T-helper 1 cell treated with Interleukin-12 subunit alpha and Interleukin-12 subunit beta and Interleukin-4 antibody, amounts not matched to agents 30 ng/mL and 1 ng/mL, for 36 hours (primary cell): ENCODE data around the gene TM7SF2. TPM values are rescaled to one million over a fixed set of nuclear protein-coding genes. Genes with fewer than 3 reads are reported as not detected.

Source experiments
- intact Hi-C: fragments of 100-400 bp; cut with micrococcal nuclease; formaldehyde crosslinking; loops from one replicate; pipeline ENCODE4 v1.15.1; 2024
- total RNA-seq: library from RNA; stranded (reverse); gene quantifications from 2 replicates; pipeline ENCODE4 v1.2.3, GENCODE V29; 2022

Gene TM7SF2
- 19.7 and 25.4 TPM in 2 replicates for total RNA-seq

DNA sequence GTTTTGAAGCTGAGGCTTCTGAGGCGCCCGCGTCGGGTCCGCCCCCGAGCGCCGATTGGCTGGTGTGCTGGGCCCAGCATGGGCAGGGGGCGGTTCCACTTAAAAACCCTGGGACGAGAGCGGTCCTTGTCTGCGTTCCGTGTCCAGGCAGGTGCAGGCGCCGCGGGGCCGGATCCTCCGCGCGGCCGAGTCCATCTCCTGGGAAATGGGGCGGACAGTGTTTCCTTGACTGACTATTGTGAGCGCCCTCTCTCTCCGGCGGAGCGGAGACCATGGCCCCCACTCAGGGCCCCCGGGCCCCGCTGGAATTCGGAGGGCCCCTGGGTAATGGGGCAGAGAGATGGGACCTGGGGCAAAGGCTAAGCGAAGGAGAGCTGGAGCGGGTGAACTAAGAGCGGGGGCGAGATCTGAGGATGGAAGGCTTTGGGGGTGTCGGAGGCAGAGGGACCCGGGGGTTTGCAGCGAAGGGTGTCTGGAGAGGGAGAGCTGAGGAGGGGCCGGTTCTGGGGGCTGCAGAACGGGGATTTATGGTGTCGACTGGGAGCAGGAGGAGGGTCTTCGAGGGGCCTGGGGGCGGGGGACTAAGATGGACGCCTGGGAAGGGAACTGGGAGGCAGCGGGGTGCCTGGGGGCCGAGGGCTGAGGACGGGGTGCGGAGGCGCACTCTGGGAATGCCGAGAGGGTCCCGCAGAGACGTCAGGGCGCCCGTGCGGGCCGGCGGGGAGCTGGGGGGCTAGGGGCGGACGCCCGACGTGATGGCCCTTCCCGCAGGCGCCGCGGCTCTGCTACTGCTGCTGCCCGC, at the start of gene TM7SF2:
TSS of gene TM7SF2 (plus strand) at position 129 of the 802 bp plus-strand sequence. CDS start at position 273, 144 bp downstream.
- intact Hi-C loops, result loop anchor here (1.0 to 10.0 kb wide), 4 partner anchors 85 to 1153 kb away; partner anchors contain the start of genes CDC42EP2, DPF2, RAB1B and SNX15

- intact Hi-C loops, result no loop called here
Observed at GRCh38 chr11:65063532-65063931, 48.1 kb upstream of the TM7SF2 start.

DNA sequence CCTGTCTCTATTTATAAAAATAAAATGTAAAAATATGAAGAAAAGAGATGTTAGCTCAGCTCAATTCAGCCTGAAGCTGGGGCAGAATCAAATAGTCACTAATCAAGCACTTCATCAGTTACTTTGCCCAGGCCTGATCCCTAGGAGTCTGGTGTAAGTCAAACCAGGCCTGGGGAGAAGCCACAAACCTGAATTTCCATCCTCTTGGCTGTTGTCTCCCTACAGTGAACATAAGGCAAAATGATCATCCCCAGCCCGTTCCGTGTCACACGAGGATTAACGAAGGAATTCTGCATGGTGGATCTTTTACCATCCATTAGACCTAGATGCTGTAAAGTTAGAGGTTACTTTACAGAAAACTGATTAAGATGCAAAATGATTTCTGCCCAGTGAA, 46.8 kb upstream of the TM7SF2 start:
- intact Hi-C loops, result no loop called here

GRCh38 chr11:65065851-65066250, 45.8 kb upstream of the TM7SF2 start:
- intact Hi-C loops, result no loop called here

DNA sequence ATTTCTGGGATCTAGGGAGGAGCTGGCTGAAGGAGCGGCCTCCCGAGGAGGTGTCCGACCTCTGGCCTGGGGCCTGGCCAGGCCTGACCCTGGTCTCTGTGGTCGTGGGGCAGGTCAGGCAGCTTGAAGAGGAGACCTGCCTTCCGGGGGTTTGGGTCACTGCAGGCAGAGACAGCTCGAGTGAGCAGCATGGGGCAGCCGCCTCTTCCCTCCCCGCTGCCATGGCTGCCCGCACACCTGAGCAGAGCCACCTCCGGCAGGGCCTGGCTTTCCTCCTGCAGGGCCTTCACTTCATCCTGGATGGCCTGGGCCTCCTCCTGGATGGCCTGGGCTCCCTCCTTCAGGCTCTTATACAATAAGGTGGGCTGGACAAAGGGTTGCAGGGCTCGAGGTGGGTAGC, 45.4 kb upstream of the TM7SF2 start:
- intact Hi-C loops, result no loop called here

- intact Hi-C loops, result no loop called here
Observed at GRCh38 chr11:65066805-65067291, 44.8 kb upstream of the TM7SF2 start.

- intact Hi-C loops, result no loop called here
Observed at GRCh38 chr11:65067446-65067845, 44.2 kb upstream of the TM7SF2 start.

GRCh38 chr11:65069217-65069616, 42.5 kb upstream of the TM7SF2 start:
- intact Hi-C loops, result no loop called here

- intact Hi-C loops, result no loop called here
Observed at GRCh38 chr11:65071907-65072630, 39.6 kb upstream of the TM7SF2 start.

DNA sequence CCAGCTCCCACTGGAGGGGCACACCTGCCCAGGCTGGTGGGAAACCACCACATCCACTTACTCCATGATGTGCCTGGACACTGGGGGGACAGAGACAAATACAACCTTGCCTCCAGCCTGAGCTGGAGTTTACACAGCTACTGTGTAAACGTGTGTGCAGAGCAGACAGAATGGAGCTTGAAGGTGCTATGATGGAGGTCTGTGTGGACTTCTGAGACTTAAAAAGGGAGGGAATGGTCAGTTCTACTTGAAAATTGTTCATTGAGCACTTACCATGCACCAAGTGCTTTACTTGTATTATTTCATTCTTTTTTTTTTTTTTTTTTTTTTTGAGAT, 39.1 kb upstream of the TM7SF2 start:
- intact Hi-C loops, result no loop called here

DNA sequence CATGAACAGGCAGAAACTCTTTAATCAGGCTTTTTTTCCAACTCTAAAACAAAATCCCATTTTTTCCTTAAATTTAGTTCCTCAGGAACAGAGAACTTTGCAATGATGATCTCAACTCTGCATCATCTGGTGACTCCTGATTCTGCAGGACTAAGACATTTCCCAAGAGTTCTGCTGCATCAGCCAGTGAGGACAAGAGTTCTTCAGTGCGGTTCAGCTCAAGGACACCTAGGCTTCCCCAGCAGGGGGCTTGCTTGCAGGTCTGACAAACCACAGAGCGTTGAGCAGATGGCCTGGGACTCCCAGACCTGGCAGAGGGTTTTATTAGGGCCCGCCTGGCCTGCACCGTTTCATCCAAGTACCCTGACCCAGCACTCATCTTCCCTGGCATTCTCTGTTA, 34.2 kb upstream of the TM7SF2 start:
- intact Hi-C loops, result no loop called here

DNA sequence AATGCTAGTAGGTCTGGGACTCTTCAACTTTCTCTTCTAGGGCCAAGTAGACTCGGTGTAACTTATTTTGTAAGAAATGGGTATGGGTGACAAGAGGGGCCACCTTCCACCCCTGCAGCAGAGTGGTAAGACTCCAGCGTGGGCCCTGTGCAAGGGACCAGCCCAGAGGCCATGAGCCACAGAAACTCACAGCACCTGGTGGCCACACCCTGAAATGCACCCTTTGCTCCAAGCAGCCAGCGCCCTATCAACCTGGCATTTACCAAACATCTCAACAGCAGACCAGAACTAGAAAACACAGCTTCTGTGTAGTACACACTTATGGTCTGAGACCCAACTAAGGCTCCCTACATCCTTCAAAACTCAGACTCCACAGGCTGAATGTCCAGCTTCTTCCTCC, 33.5 kb upstream of the TM7SF2 start:
- intact Hi-C loops, result loop anchor here (1.0 kb wide), 3 partner anchors 51 to 231 kb away; partner anchors contain the start of gene SNX15

DNA sequence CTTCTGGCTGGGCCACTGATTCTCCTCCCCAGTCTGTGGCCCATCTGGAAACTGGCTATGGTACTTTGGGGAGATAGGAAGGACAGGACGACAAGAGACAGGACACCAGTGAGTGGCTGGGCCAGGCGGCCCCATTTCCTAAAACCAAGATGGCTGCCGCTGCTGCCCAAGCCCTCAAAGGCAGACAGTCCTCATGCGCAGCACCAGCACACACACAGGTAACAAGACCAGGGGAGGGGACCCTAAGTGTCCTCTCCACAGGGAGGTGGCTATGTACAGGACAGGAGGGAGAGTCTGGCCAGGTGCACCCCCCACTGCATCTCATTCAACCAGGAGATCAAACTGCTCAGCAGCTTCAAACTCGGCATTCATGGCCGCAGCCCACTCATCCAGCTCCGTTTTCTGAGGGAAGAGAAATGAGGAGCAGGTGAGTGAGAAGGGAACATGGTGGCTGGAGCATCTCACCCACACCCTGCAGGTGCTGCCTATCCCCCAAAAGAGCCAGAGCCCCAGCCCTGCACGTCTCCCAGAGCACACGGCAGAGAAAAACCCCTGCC, 32.8 kb upstream of the TM7SF2 start:
- intact Hi-C loops, result loop anchor here (1.0 kb wide), 3 partner anchors 52 to 232 kb away; partner anchors contain the start of gene SNX15

DNA sequence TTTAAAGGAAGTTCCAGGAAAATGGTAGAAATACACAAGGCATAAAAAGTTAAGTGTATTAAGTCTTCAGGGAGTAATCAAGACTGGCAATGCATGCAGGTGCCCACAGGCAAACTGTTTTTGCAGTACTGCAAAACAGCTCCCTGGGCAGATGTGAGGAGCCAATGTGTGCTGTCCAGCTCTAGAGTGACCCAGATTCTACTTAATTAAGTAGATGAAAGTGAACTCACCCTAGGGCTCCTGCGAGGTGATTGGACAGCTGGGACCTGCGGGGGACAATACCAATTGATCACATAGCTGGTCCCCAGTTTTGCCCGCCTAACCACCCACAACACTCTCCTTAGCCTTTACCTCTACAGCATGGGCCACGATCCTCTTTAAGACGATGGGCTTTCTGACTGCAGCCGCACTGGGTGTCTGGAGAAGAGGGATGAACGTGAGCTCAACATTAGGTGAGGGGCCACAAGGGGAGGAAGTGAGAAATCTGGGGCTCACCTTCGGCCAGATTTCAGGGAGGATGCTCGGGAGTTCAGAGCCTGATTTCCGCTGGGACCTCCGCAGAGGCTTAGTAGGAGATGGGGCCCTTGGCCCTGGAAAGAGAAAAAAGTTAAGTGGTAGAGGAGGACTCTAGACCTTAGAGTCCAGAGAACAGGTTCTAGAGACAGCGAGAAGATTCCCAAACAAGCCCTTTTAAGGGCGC, 28.4 kb upstream of the TM7SF2 start:
- intact Hi-C loops, result loop anchor here (1.0 kb wide), 1 partner anchor 205 kb away; the partner anchor contains the start of gene EHD1

DNA sequence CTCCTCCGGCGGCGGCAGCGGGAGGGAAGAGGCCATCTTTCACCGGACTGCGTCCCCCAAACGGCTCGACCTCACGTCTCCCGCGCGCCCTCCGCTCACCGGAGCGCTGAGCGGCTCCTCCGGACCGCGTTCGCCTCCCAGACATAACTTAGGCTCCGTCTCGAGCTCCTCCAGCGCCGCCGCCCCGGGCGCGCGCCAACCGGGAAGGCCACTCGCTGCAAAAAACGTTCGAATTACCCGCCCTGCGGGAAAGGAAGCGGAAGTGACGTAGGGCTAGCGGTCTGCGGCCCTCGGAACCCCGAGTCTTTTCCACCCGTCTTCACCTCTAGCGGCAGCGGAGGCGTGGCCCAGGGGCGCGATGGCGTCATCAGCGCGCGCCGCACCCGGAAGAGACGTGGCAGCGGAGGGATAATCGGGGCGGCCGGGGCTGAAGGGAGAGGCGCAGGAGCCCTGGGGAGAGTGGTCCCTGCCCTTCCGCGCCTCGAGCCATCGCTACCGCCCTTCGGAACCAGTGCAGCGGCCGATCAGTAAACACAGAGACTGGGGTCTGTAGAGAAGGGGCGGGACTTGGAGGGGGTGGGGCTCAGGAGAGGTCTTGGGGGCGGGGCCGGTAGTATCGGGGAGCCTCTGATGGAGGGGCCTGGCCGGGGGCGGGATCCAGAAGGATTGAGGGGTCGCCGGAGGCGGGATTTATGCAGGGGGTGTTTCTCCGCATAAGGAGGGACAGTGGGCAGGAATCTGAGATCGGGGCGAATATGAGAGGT, 27.7 kb upstream of the TM7SF2 start, which contains the start of the genes CDCA5 and ZFPL1:
TSS of gene CDCA5 (minus strand) at position 207 of the 764 bp plus-strand sequence. CDS start at position 145, 62 bp downstream.
TSS of gene ZFPL1 (plus strand) at position 389 of the 764 bp plus-strand sequence. CDS start 477 bp downstream, outside the sequence.
- intact Hi-C loops, result loop anchor here (1.0 kb wide), 14 partner anchors 12 to 531 kb away; partner anchors contain the start of genes ATG2A, EHD1, FAU and MRPL49

- intact Hi-C loops, result loop anchor here (1.0 kb wide), 13 partner anchors 12 to 531 kb away; partner anchors contain the start of genes ATG2A, FAU, MRPL49 and PCNX3
Observed at GRCh38 chr11:65084598-65085375, 26.9 kb upstream of the TM7SF2 start.

GRCh38 chr11:65085446-65085845, 26.2 kb upstream of the TM7SF2 start:
- intact Hi-C loops, result no loop called here

DNA sequence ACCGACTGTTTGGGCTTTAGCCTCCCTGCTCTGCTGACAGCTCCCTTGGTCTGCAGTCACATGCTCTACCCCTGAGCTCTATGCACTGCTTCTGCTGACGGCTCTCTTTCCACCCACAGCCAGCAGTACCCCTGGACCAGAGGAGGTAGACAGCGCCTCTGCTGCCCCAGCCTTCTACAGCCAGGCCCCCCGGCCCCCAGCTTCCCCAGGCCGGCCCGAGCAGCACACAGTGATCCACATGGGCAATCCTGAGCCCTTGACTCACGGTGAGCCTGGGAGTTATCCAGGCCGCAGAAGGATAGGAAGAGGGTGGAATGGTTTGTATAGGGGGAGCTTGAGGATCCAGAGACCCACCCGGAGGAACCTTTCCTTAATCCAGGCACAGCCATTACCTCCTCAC, 24.9 kb upstream of the TM7SF2 start:
- intact Hi-C loops, result no loop called here

GRCh38 chr11:65087216-65087615, 24.5 kb upstream of the TM7SF2 start:
- intact Hi-C loops, result no loop called here
